GM12872 (cell line): ENCODE data around the gene ATXN1.

Source experiments
- CTCF ChIP-seq: IDR thresholded peaks from 3 replicates; pipeline ENCODE4 v1.5.1; 2011; ENCODE audit warnings: low read depth, mild to moderate bottlenecking, low read length, moderate library complexity; ENCODE audit not compliant: insufficient read depth

ATXN1 gene

GRCh38 chr6:16258709-16259075 is 502.6 kb downstream of the ATXN1 start:
- TF ChIP-seq CTCF, result no peak

- no peak for TF ChIP-seq CTCF
These were observed 503.1 kb downstream of the ATXN1 start for GRCh38 chr6:16257999-16258708.

GRCh38 chr6:16256781-16257180 is 504.5 kb downstream of the ATXN1 start:
- TF ChIP-seq CTCF, result no peak

- TF ChIP-seq CTCF, result no peak
These were observed 506.7 kb downstream of the ATXN1 start for GRCh38 chr6:16254535-16254934.

GRCh38 chr6:16253399-16254144 is 507.7 kb downstream of the ATXN1 start:
- no peak for TF ChIP-seq CTCF

GRCh38 chr6:16252686-16253299 is 508.5 kb downstream of the ATXN1 start:
- no peak for TF ChIP-seq CTCF

- no peak for TF ChIP-seq CTCF
These were observed 509.6 kb downstream of the ATXN1 start for GRCh38 chr6:16251706-16252105.
